CD4-positive, alpha-beta T cell treated with Interferon alpha-2 for 1 hour (primary cell): Measurements from ENCODE around the gene NUAK1.

Experiments used
- DNase-seq, 2 donors: peaks; one replicate each; pipeline ENCODE4 v3.0.0-alpha.2; 2020 to 2022

The NUAK1 gene

GRCh38 chr12:106051853-106052531 lies 86.8 kb downstream of the NUAK1 start:
- no peak for DNase-seq

DNA sequence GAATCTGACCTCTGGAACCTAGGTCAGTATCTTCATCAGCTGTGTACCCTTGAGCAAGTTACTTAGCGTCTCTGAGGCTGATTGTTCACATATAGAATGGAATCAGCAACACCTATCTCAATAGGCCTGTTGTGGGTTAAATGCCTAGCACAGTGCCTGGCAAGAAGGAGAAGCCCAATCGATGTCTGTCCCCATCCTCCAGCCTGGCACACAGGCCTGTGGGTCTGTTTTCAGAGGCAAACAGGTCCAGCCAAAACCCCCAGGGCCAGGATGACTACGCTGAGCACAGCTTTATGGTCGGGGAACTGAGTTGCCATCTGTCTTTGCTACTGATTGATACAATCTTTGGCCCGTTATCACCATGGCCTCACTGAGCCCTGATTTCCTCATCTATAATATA lies 89.2 kb downstream of the NUAK1 start:
- DNase-seq: no peak

GRCh38 chr12:106049105-106049504 lies 89.6 kb downstream of the NUAK1 start:
- DNase-seq: no peak

DNA sequence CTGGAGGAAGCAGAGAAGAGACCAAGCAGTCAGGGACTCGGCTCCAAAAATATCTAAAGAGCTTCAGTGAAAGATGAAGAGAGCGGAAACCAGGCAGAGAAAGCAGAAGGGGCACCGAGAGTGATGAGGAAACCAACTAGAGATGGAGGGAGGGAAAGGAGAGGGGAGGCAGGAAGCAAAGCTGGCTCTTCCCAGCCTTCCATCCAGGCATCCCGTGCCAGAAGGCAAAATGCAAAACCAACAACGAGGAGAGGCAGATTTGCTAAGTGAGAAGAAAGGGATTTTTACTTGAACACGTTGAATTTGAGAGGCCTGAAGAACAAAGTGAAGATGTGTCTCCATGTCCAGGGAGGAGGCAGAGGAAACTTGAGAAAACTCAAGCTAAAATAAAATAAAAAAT lies 90.1 kb downstream of the NUAK1 start:
- no peak for DNase-seq

GRCh38 chr12:106048016-106048415 lies 90.7 kb downstream of the NUAK1 start:
- no peak for DNase-seq

- no peak for DNase-seq
These were observed 91.8 kb downstream of the NUAK1 start for GRCh38 chr12:106046947-106047346.

- no peak for DNase-seq
These were observed 92.4 kb downstream of the NUAK1 start for GRCh38 chr12:106046301-106046846.

DNA sequence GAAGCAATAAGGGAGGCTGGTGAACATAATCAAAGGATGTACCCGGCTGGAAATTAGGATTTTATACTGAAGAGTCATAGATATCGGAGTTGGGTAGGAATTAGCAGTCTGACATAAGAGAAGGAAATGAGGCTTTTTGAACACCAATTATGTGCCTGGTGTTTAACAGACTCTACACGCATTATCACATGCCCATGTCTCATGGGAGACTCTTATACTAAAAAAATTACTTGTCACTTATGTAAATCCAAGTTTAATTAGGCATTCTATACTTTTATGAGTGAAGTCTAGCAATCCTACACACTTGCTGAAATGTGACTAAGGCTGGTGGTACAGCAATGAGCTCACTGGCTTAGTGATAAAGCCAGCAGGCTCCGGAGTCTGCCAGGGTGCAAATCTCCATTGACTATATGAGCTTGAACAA lies 93.5 kb downstream of the NUAK1 start:
- DNase-seq: no peak

DNA sequence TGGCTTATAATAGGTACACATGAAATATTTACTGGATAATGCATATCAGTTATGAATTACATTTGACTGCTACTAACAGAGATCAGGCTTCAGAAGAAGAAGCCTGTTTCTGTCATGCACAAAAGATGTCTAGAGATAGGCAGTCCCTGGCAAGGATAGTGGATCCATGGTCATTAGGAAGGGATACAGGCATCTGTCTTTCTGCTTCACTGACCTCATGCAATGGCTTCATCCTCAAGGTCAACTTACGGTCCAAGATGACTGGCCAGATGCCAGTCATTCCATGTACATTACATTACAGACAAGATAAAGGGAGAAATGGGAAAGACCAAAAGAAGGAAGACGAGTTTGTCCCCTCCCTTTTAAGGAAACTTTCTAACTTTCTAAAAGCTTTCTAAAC lies 94.0 kb downstream of the NUAK1 start:
- DNase-seq: no peak

DNA sequence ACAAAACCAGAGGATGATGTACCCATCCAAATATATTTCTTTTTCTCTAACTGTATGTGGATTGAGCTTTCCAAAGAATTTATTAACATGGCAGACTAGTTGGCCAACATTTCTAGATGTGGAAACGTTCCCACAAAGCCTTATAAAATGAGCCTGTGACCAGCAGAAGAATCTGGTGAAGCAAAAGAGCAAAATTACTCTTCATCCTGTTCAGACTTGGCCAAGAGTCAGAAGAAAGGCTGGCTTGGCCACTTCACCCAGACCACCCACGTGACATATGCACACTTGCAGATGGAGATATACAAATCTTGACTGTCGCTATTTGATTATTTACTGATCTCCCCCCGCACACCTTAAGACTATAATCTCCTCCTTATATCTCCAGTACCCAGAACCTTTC lies 96.7 kb downstream of the NUAK1 start:
- no peak for DNase-seq

GRCh38 chr12:106040521-106040920 lies 98.2 kb downstream of the NUAK1 start:
- no peak for DNase-seq

GRCh38 chr12:106039646-106040404 lies 98.9 kb downstream of the NUAK1 start:
- DNase-seq: no peak

GRCh38 chr12:106039242-106039641 lies 99.5 kb downstream of the NUAK1 start:
- no peak for DNase-seq

DNA sequence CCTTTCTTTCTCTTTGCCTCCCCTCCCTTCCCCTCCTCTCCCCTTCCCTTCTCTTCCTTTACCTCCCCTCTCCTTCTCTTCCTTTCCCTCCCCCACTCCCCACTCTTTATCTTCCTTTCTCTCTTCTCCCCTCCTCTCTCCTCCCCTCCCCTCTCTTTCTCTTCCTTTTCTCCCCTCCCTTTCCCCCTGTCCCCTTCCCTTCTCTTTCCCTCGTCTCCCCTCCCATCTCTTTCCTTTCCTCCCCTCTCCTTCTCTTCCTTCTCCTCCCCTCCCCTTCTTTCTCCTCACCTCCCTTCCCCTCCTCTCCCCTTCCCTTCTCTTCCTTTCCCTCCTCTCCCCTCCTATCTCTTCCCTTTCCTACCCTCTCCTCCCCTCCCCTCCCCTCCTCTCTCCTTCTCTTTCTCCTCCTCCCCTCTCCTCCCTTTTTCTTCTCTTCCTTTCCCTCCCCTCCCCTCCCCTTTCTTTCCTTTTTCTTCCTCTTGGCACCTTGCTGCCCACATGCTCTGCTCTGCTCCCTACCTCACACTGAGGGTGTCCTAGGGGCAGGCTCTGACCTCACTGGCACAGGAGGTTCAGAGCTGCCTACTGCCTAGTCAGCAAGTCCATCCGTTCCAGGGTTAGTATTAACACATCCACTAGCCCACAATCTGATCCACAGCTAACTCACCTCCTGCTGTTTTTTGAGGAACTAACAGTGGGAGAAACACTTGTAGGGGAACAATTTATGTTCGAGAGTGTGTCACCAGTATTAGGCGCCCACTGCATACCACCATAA lies 101.0 kb downstream of the NUAK1 start:
- no peak for DNase-seq

DNA sequence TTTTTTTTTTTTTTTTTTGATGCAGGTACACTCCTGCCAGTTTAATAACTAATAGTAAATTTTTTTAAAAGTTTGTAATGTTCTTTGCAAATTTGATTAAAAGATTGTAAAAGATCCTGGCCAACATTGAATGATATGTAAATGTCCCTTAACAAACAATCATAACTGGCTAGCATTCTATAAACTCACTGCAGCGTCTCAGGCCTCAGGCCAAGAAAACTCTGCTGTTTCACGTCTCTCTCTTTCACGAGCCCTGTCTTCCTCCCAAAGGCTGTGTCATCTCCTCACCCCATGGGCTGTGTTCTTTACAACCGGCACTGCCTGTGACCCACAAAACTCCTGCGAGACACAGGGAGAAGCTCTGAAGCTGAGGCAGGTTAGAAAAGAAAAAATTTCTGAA lies 103.3 kb downstream of the NUAK1 start:
- no peak for DNase-seq

GRCh38 chr12:106034316-106034715 lies 104.4 kb downstream of the NUAK1 start:
- DNase-seq: no peak

DNA sequence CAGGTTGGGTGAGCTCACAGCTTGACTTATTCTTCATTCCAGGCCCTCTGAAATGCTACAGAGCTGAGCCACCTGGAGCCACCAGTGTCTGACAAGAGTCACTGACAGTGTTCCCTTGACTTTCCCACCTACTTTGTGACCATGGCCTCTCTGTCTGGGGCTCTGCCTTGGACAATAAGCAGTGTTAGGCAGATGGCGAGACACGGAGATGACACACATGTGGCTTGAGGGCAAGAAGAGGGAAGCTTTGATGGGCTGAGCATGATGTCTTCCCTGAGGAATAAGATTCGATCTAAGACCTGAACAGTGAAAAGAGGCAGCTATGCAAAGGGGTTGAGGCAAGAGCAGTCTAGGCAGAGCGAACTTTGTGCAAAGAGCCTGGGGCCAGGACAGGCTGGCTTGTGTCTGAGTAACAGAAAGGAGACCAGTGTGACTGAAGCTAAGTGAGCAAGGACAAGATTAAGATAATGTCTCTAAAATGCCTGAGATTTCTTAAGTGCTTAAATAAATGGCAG lies 105.5 kb downstream of the NUAK1 start:
- DNase-seq: no peak

GRCh38 chr12:106032623-106032925 lies 106.2 kb downstream of the NUAK1 start:
- DNase-seq: no peak

- no peak for DNase-seq
These were observed 106.8 kb downstream of the NUAK1 start for GRCh38 chr12:106031761-106032622.

- DNase-seq: no peak
These were observed 108.3 kb downstream of the NUAK1 start for GRCh38 chr12:106030210-106031071.

DNA sequence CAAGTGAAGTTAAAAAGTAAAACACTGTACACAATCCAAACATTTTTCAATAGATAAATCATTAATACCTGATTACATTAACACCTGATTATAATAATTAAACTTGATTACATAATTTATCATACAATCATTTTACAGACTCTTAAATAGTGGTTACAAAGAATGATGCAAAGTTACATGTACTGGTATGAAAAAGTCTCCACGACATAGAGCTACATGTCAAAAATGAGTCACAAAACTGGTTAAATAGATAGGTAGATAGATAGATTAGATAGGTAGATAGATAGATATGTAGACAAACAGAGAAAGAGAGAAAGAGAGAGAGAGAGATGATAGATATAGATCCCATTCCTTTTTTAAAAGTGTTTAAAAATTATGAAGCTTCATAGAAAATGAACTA lies 109.2 kb downstream of the NUAK1 start:
- DNase-seq: no peak
